ENCODE results near the gene YPEL5.

The YPEL5 gene

DNA sequence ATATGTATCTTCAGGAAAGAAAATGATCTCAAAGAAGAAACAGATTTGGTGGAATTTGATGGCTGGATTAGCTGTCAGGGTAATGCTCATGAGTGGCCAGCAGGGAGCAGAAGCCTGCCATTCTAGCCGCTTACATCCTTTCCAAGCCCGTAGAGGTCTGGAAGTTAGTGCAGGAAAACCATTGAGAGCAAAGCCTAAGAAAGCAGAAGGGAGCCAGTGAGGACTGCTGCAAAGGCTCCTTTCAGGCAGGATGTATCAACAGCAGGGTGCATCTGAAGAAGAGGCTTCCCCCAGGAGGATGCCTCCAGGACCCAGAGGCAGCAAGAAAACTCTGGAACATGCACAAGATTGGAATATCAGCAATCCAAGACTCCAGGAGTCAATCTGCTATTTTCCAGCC is 61.6 kb downstream of the YPEL5 start:
- peak; percentile 35 for DNase-seq

DNA sequence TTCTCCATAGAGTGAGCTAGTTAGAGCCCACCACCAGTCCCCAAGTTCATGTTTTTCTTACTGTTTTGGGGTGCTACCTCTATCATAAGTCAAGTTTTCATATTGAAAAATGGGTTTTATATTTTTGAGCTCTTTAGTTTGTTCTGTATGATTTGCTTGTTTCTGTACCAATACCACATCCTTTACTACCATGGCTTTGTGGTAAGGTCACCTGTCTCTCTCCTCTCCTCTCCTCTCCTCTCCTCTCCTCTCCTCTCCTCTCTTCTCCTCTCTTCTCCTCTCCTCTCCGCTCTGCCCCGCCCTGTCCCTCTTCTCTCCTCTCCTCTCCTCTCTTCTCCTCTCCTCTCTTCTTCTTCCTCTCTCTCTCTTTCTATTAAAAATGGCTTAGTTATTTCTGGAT is 62.4 kb downstream of the YPEL5 start:
- no peak for DNase-seq

Data from activated naive CD4-positive, alpha-beta T cell treated with anti-CD3 and anti-CD28 coated beads, Interleukin-2, amount 50 U/mL, for 16 hours (primary cell).